IPS-15b (cell line): Measurements from ENCODE around the gene PRIMPOL.
"Not testable (repeated sequence)": the region's sequence is repeated elsewhere in the genome, so short reads cannot be mapped to it uniquely, and the experiment has no call there.

Source experiments
- H3K27me3 ChIP-seq: one replicate; pipeline ENCODE4 v1.6.1; 2013; ENCODE audit warnings: low read length; ENCODE audit not compliant: control insufficient read depth, insufficient read depth
- H3K36me3 ChIP-seq: one replicate; pipeline ENCODE4 v1.6.1; 2013; ENCODE audit warnings: low read length; ENCODE audit not compliant: control insufficient read depth, insufficient read depth
- H3K4me1 ChIP-seq: one replicate; pipeline ENCODE4 v1.6.1; 2013; ENCODE audit warnings: mild to moderate bottlenecking, low read length; ENCODE audit not compliant: control insufficient read depth, insufficient read depth
- H3K4me3 ChIP-seq: one replicate; pipeline ENCODE4 v1.5.1; 2013; ENCODE audit warnings: low read depth, low read length
- H3K9ac ChIP-seq: one replicate; pipeline ENCODE4 v1.6.1; 2013; ENCODE audit warnings: low read depth, mild to moderate bottlenecking, low read length
- H3K9me3 ChIP-seq: one replicate; pipeline ENCODE4 v1.6.1; 2013; ENCODE audit warnings: mild to moderate bottlenecking, low read length; ENCODE audit not compliant: control insufficient read depth, insufficient read depth

The PRIMPOL gene

DNA sequence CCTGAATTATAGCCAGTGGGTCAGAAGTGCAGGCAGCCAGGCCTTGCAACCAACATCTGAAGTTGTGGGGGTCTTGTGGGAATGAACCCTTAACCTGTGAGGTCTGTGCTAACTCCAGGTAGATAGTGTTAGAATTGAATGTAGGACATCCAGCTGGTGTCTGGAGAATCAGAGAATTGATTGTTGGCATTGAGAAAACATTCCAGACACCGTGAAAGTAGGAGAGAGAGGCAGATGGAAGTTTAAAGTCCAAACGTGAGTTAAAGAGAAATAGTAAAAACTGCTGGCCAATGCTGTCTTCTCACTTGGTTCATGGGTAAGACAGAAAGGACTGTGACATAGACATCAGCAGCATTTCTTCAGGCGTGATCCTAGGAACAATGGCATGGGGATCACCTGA, 28.0 kb upstream of the PRIMPOL start:
- H3K9me3 ChIP-seq: no peaks in the 10 kb centered on the region
- no peaks in the 10 kb centered on the region for H3K27me3 ChIP-seq
- no peak overlapping the region for H3K9ac ChIP-seq
- no peak overlapping the region for H3K4me3 ChIP-seq
- H3K36me3 ChIP-seq: no peaks in the 10 kb centered on the region
- H3K4me1 ChIP-seq: no peaks in the 10 kb centered on the region

GRCh38 chr4:184624504-184624903, 25.0 kb upstream of the PRIMPOL start:
- not testable (repeated sequence) for H3K27me3 ChIP-seq, H3K9me3 ChIP-seq, H3K36me3 ChIP-seq, H3K9ac ChIP-seq, H3K4me3 ChIP-seq, H3K4me1 ChIP-seq

- Histone ChIP-seq H3K27me3 (no peaks in the 10 kb centered on the region), H3K4me3 (no peak overlapping the region), H3K36me3 (peaks cover 2% of the 10 kb centered on the region), H3K4me1 (no peaks in the 10 kb centered on the region), H3K9ac (no peak overlapping the region), H3K9me3 (no peaks in the 10 kb centered on the region)
Observed at GRCh38 chr4:184624972-184625554, 24.5 kb upstream of the PRIMPOL start.

- not testable (repeated sequence) for H3K36me3 ChIP-seq, H3K4me3 ChIP-seq, H3K9ac ChIP-seq, H3K9me3 ChIP-seq, H3K4me1 ChIP-seq, H3K27me3 ChIP-seq
Observed at GRCh38 chr4:184625783-184626596, 23.5 kb upstream of the PRIMPOL start.

DNA sequence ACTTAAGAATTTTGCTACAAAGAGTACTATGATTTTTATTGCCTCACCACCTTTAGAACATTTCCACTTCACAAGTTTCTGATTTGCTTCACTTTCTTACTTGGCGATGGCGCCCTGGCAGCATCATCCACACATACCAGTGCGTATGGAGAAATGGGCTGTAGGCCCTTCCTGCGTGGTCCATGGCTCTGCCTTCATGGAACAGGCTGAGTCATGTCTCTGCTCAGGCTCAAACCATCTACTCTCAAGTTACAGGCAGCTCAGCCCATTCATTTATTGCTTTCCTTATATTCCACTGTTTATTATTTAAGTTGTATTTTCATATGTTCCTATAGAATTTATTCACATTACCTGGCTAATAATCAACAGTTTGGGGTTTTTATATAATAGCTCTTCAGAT, 21.4 kb upstream of the PRIMPOL start:
- H3K4me1 ChIP-seq: no peaks in the 10 kb centered on the region
- H3K27me3 ChIP-seq: no peaks in the 10 kb centered on the region
- no peak overlapping the region for H3K9ac ChIP-seq
- no peak overlapping the region for H3K4me3 ChIP-seq
- H3K36me3 ChIP-seq: peaks cover 7% of the 10 kb centered on the region
- H3K9me3 ChIP-seq: no peaks in the 10 kb centered on the region

- Histone ChIP-seq H3K9ac (no peak overlapping the region), H3K4me1 (no peaks in the 10 kb centered on the region), H3K9me3 (no peaks in the 10 kb centered on the region), H3K36me3 (peaks cover 21% of the 10 kb centered on the region), H3K4me3 (no peak overlapping the region), H3K27me3 (no peaks in the 10 kb centered on the region)
Observed at GRCh38 chr4:184632842-184633241, 16.7 kb upstream of the PRIMPOL start.

DNA sequence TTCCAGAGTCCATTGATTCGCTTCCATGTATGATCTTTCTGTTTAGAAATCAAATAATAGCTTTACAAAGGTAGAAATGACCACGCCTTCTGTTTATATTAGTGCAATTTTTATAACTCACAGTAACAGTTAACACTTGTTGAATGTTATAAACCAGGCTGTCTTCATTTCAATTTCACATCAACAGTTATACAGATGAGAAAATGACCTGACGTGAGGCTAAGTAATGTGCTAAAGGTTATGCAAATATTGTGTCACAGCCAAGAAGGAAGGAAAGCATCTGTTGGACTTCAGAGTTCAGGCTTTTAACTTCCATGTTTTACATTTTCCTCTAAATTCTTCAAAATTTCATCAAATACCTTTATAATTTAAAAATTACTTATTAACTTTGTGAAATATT, 14.2 kb upstream of the PRIMPOL start:
- Histone ChIP-seq H3K36me3 (peaks cover 19% of the 10 kb centered on the region), H3K9ac (no peak overlapping the region), H3K9me3 (no peaks in the 10 kb centered on the region), H3K27me3 (no peaks in the 10 kb centered on the region), H3K4me3 (no peak overlapping the region), H3K4me1 (no peaks in the 10 kb centered on the region)

DNA sequence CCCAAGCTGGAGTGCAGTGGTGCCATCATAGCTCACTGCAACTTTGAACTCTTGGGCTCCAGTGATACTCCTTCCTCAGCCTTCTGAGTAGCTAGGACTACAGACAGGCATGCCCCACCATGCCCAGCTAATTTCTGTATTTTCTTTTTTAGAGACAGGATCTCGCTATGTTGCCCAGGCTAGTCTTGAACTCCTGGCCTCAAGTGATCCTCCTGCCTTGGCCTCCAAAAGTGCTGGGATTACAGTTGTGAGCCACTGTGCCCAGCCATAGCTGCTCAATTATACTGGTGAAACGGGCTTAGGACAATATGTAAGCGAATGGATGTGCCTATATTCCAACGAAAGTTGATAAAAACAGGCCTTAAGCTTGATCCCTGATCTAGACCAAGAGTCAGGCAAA, 13.4 kb upstream of the PRIMPOL start:
- Histone ChIP-seq H3K36me3 (peaks cover 16% of the 10 kb centered on the region), H3K9me3 (no peaks in the 10 kb centered on the region), H3K27me3 (no peaks in the 10 kb centered on the region), H3K4me1 (no peaks in the 10 kb centered on the region), H3K4me3 (no peak overlapping the region), H3K9ac (no peak overlapping the region)

DNA sequence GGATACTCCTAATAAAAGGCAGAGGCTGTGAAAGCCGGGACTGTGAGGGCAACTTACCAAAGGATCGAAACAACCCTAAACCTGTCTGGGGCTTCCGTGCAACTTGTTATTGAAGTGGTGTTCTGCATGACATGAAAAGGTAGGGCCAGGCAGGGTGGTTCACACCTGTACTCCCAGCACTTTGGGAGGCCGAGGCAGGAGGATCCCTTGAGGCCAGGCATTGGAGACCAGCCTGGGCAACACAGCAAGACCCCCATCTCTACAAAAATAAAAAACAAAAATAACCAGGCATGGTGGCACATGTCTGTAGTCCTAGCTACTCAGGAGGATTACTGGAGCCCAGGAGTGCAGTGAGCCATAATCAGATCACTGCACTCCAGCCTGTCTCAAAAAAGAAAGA, 12.6 kb upstream of the PRIMPOL start:
- Histone ChIP-seq H3K36me3 (peaks cover 16% of the 10 kb centered on the region), H3K4me1 (no peaks in the 10 kb centered on the region), H3K9ac (no peak overlapping the region), H3K27me3 (no peaks in the 10 kb centered on the region), H3K9me3 (no peaks in the 10 kb centered on the region), H3K4me3 (no peak overlapping the region)

DNA sequence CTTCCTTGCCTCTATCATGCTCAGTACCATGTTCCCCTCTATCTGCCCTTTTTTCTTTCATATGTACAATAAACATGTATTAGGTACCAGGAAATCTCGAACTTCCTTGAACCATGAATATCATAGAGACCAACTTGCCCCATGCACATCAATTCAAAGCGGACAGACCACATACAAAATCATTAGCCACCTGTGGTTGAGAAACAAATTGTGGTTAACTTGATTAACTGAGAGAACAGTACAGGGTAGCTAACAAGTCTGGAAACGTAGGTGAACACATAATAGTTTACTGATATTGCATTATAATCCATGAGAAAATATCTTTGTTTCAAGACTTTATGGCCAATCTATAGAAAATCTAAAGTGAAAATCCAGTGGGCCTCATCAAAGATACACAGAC, 8.5 kb upstream of the PRIMPOL start:
- Histone ChIP-seq H3K36me3 (peaks cover 13% of the 10 kb centered on the region), H3K9me3 (no peaks in the 10 kb centered on the region), H3K9ac (no peak overlapping the region), H3K4me1 (peaks cover 11% of the 10 kb centered on the region), H3K27me3 (no peaks in the 10 kb centered on the region), H3K4me3 (no peak overlapping the region)

- Histone ChIP-seq H3K36me3 (peaks cover 10% of the 10 kb centered on the region), H3K4me3 (no peak overlapping the region), H3K4me1 (peaks cover 11% of the 10 kb centered on the region), H3K27me3 (no peaks in the 10 kb centered on the region), H3K9ac (no peak overlapping the region), H3K9me3 (no peaks in the 10 kb centered on the region)
Observed at GRCh38 chr4:184641451-184641850, 8.1 kb upstream of the PRIMPOL start.

- H3K27me3 ChIP-seq: no peaks in the 10 kb centered on the region
- no peaks in the 10 kb centered on the region for H3K36me3 ChIP-seq
- no peaks in the 10 kb centered on the region for H3K9me3 ChIP-seq
- H3K9ac ChIP-seq: no peak overlapping the region
- peaks cover 16% of the 10 kb centered on the region for H3K4me1 ChIP-seq
- no peak overlapping the region for H3K4me3 ChIP-seq
Observed at GRCh38 chr4:184643731-184644130, 5.8 kb upstream of the PRIMPOL start.
